HCT116 (cell line): ENCODE measurements around the gene USH1G.

Source experiments
- CEBPB ChIP-seq: IDR thresholded peaks from 2 replicates; pipeline ENCODE4 v1.6.1; 2012; ENCODE audit warnings: low read depth
- EGR1 ChIP-seq: IDR thresholded peaks from 2 replicates; pipeline ENCODE4 v1.6.1; 2012; ENCODE audit warnings: low read depth
- EZH2 ChIP-seq: fragments of 200-600 bp; sonication (generic); IDR thresholded peaks from 2 replicates; pipeline ENCODE4 v1.6.1; 2017; ENCODE audit warnings: antibody characterized with exemption, mixed run types
- EZH2phosphoT487 ChIP-seq: fragments of 200-600 bp; IDR thresholded peaks from 2 replicates; pipeline ENCODE4 v1.6.1; 2018; ENCODE audit warnings: antibody characterized with exemption, borderline replicate concordance
- POLR2A ChIP-seq: IDR thresholded peaks from 2 replicates; pipeline ENCODE4 v1.7.0; 2011; ENCODE audit warnings: borderline replicate concordance; ENCODE audit not compliant: insufficient read depth, insufficient read length; ENCODE audit errors: extremely low read depth
- POLR2AphosphoS5 ChIP-seq: IDR thresholded peaks from 2 replicates; pipeline ENCODE4 v1.6.1; 2011; ENCODE audit warnings: mild to moderate bottlenecking, low read depth, low read length, moderate library complexity
- RAD21 ChIP-seq: IDR thresholded peaks from 2 replicates; pipeline ENCODE4 v1.6.1; 2012; ENCODE audit warnings: low read depth, mild to moderate bottlenecking
- SIN3A ChIP-seq: IDR thresholded peaks from 2 replicates; pipeline ENCODE4 v1.6.1; 2012; ENCODE audit warnings: low read depth
- ZFX ChIP-seq: fragments of 450-650 bp; IDR thresholded peaks from 2 replicates; pipeline ENCODE4 v1.6.1; 2017
- ZNF274 ChIP-seq: fragments of 200-500 bp; sonication (Bioruptor generic); IDR thresholded peaks from 2 replicates; pipeline ENCODE4 v1.6.1; 2014; ENCODE audit warnings: mild to moderate bottlenecking, low read depth, low read length, inconsistent platforms
- TF ChIP-seq, protein P1 (sequence below), 3 experiments: fragments of 200-600 bp in 1 of 3; sonication (generic) in 1 of 3; IDR thresholded peaks in 2 of 3; conservative IDR thresholded peaks in 1 of 3; 2 replicates each; pipeline ENCODE4 v1.5.1; 2012 to 2017; ENCODE audit warnings: low read depth in 2 of 3, low read length in 2 of 3, antibody characterized with exemption in 1 of 3, borderline replicate concordance in 1 of 3, control low read depth in 1 of 3, mild to moderate bottlenecking in 1 of 3, mixed read lengths in 1 of 3, mixed run types in 1 of 3, moderate library complexity in 1 of 3; ENCODE audit not compliant: insufficient read depth in 1 of 3
- TF ChIP-seq, protein P2 (sequence below): IDR thresholded peaks from 2 replicates; pipeline ENCODE4 v1.6.1; 2012; ENCODE audit warnings: low read depth
- TF ChIP-seq, protein P3 (sequence below): IDR thresholded peaks from 2 replicates; pipeline ENCODE4 v1.6.1; 2012
- TF ChIP-seq, protein P4 (sequence below): IDR thresholded peaks from 2 replicates; pipeline ENCODE4 v1.6.1; 2012

DNA sequence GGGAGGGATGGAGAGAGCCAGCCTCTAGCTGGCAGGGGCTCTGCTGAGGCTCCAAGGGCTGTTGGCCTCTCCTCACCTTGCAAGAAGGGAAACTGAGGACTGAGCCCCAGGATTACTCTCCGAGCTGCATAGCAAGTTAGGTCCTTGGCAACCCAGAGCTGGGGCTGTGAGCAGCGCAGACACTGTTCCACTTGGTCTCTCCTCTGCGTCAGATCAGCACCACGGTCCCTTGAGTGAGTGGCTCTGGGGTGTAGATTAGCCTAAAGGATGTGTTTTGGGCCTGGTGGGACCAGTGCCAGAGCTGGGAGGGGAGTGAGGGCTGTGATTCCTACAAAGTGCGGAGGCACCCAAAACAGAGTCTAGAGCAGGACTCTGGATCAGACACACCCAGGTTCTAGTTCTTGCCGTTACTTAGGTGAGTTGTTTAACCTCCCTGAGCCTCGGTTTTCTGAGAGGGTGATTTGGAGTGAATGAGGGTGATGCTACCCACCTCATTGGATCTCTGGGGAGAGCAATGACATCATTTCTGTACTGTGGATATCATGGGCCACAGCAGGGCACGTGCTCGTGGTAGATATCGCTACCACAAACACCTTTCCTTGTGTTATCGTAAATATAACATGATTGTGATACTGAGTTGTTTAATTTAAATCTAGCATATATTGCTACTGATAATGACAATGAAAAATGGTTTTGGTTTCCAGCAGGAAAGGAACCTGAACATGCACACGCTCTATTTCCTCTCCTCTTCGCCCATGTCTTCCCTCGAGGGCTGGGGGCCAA, 21.5 kb downstream of the USH1G start:
- TF ChIP-seq CEBPB (no peak), EZH2 (no peak), POLR2A (no peak), POLR2AphosphoS5 (no peak), EGR1 (no peak), EZH2phosphoT487 (no peak), RAD21 (no peak), ZNF274 (no peak), ZFX (no peak), SIN3A (no peak)
- TF ChIP-seq, protein P1, sequence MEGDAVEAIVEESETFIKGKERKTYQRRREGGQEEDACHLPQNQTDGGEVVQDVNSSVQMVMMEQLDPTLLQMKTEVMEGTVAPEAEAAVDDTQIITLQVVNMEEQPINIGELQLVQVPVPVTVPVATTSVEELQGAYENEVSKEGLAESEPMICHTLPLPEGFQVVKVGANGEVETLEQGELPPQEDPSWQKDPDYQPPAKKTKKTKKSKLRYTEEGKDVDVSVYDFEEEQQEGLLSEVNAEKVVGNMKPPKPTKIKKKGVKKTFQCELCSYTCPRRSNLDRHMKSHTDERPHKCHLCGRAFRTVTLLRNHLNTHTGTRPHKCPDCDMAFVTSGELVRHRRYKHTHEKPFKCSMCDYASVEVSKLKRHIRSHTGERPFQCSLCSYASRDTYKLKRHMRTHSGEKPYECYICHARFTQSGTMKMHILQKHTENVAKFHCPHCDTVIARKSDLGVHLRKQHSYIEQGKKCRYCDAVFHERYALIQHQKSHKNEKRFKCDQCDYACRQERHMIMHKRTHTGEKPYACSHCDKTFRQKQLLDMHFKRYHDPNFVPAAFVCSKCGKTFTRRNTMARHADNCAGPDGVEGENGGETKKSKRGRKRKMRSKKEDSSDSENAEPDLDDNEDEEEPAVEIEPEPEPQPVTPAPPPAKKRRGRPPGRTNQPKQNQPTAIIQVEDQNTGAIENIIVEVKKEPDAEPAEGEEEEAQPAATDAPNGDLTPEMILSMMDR (IDR thresholded peaks at IDR 0.05 in 2 of 3, conservative IDR thresholded peaks at IDR 0.05 in 1 of 3; ENCODE audit: borderline replicate concordance in 1 of 3, insufficient read depth in 1 of 3, low read depth in 2 of 3, low read length in 2 of 3), result no peak
- TF ChIP-seq, protein P2, sequence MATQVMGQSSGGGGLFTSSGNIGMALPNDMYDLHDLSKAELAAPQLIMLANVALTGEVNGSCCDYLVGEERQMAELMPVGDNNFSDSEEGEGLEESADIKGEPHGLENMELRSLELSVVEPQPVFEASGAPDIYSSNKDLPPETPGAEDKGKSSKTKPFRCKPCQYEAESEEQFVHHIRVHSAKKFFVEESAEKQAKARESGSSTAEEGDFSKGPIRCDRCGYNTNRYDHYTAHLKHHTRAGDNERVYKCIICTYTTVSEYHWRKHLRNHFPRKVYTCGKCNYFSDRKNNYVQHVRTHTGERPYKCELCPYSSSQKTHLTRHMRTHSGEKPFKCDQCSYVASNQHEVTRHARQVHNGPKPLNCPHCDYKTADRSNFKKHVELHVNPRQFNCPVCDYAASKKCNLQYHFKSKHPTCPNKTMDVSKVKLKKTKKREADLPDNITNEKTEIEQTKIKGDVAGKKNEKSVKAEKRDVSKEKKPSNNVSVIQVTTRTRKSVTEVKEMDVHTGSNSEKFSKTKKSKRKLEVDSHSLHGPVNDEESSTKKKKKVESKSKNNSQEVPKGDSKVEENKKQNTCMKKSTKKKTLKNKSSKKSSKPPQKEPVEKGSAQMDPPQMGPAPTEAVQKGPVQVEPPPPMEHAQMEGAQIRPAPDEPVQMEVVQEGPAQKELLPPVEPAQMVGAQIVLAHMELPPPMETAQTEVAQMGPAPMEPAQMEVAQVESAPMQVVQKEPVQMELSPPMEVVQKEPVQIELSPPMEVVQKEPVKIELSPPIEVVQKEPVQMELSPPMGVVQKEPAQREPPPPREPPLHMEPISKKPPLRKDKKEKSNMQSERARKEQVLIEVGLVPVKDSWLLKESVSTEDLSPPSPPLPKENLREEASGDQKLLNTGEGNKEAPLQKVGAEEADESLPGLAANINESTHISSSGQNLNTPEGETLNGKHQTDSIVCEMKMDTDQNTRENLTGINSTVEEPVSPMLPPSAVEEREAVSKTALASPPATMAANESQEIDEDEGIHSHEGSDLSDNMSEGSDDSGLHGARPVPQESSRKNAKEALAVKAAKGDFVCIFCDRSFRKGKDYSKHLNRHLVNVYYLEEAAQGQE, result no peak
- TF ChIP-seq, protein P3, sequence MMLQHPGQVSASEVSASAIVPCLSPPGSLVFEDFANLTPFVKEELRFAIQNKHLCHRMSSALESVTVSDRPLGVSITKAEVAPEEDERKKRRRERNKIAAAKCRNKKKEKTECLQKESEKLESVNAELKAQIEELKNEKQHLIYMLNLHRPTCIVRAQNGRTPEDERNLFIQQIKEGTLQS, result no peak
- TF ChIP-seq, protein P4, sequence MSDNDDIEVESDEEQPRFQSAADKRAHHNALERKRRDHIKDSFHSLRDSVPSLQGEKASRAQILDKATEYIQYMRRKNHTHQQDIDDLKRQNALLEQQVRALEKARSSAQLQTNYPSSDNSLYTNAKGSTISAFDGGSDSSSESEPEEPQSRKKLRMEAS, result no peak
